HFF-Myc (cell line): ENCODE data around the gene NLK.

Experiments used
- DNase-seq: peaks from one replicate; pipeline ENCODE4 v3.0.0-alpha.2; 2011; ENCODE audit warnings: low read depth; ENCODE audit errors: extremely low read depth
- H3K4me3 ChIP-seq: replicated peaks from 2 replicates; pipeline ENCODE4 v1.5.1; 2011; ENCODE audit warnings: low read depth, mild to moderate bottlenecking, control low read depth, low read length
- TF ChIP-seq, protein P1 (sequence below): IDR thresholded peaks from 2 replicates; pipeline ENCODE4 v1.5.1; 2012; ENCODE audit warnings: mild to moderate bottlenecking, low read depth, low read length, control low read depth; ENCODE audit errors: missing control alignments

The NLK gene

DNA sequence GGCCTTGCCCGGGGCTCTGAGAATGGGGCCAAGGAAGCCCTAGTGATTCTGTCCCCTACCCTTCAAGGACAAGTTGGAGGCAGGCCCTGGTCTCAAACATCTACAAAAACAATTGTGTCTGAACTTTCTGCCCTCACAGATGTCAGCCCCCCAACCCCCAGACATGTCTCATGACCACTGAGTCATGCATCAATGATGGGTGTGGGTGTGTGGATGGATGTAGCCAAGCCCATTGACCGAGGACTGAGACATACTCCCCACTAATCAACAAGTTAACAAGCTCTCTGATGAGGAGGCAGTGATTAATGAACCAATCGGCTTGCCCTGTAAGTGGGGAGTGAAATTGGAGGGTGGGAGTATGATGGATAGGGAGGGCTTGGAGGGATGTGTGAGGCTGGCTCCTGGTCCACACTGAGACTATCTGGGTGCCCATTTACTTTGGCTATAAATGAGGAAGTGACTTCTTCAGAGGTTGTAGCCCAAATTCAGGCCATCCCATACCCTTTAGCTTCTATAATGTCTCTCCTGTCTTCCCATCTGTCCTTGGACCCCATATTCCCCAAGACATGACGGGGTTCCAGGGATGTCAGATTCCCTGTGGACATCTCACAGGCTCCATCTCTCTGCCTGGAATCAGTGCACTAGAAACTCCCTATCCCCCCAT, 179.4 kb downstream of the NLK start:
- DNase-seq = no peak
- TF ChIP-seq, protein P1, sequence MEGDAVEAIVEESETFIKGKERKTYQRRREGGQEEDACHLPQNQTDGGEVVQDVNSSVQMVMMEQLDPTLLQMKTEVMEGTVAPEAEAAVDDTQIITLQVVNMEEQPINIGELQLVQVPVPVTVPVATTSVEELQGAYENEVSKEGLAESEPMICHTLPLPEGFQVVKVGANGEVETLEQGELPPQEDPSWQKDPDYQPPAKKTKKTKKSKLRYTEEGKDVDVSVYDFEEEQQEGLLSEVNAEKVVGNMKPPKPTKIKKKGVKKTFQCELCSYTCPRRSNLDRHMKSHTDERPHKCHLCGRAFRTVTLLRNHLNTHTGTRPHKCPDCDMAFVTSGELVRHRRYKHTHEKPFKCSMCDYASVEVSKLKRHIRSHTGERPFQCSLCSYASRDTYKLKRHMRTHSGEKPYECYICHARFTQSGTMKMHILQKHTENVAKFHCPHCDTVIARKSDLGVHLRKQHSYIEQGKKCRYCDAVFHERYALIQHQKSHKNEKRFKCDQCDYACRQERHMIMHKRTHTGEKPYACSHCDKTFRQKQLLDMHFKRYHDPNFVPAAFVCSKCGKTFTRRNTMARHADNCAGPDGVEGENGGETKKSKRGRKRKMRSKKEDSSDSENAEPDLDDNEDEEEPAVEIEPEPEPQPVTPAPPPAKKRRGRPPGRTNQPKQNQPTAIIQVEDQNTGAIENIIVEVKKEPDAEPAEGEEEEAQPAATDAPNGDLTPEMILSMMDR = no peak
- no peak overlapping the region for H3K4me3 ChIP-seq

DNA sequence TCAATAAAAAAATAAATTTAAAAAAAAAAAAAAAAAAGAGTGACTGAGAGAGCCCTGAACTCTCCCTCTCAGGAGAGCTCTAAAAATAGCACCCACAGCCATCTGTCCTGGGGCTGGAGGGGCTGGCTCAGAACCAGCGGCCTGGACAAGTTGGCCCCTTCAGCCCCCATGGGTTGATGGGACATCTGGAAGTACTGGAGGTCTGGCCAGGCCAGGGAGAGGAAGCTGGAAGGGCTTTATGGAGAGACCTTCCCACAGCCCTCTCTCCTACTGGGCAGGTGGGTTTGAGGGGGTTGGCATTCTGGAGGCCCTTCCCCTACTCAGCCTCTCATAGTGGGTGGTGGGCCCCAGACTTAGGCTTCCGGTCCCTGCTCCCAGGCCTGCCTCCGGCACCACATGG, 182.8 kb downstream of the NLK start:
- no peak for DNase-seq
- TF ChIP-seq, protein P1 = no peak
- H3K4me3 ChIP-seq = no peak overlapping the region

DNA sequence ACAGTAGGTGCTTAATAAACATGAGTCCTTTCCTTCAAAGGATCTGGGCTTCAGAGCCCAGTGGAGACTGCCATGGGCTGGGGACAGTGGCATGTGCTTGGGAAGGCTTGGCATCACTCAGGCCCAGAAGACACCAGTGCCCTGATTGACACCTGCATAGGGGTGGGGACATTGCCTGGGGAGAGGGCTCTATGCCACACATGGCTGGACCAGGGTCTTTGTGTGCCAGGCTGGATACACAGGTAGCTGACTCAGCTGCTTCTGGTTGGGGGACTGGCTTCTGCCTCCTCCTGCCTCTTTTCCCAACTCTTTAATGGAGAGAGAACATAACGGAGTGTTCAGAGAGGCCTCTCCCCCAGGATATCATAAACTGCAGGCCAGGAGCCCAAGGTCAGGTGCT, 183.4 kb downstream of the NLK start:
- no peak for DNase-seq
- H3K4me3 ChIP-seq = no peak overlapping the region
- TF ChIP-seq, protein P1 = no peak

DNA sequence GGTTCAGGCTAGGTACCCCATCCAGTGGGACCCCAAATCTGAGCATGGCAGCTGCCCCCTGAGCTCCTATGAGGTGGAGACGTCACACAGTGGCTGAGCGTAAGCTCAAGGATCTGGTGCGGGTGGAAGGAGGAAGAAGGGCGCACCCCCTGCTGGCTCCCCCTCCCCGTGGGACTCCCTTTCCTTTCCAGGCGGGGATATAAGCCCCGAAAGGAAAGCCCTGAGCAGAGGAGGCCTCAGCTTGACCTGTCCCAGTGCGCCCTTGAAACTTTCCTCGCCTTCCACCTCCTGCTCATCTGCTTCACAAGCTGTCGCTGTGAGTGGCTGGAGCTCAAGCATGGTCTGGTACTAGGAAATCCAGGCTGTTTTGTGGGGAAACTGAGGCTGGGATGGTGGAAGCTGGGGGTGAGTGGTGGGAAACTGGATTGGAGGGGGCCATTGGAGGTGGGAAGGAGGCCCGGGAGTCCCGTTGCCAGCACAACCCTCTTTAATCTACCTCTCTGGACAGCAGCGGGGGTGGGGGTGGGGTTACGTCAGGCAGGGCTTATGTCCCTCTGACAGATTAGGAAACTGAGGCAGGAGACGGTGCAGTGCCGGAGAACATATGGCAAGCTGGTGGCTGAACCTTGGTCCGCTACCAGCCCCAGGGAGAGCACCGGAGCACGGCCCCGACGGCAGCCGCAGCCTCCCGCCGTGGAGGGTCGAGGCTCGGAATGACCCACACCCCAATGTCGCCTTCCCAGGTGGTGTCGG, 184.3 kb downstream of the NLK start:
- peak overlapping the region; percentile 29 for H3K4me3 ChIP-seq
- no peak for DNase-seq
- TF ChIP-seq, protein P1 = no peak

DNA sequence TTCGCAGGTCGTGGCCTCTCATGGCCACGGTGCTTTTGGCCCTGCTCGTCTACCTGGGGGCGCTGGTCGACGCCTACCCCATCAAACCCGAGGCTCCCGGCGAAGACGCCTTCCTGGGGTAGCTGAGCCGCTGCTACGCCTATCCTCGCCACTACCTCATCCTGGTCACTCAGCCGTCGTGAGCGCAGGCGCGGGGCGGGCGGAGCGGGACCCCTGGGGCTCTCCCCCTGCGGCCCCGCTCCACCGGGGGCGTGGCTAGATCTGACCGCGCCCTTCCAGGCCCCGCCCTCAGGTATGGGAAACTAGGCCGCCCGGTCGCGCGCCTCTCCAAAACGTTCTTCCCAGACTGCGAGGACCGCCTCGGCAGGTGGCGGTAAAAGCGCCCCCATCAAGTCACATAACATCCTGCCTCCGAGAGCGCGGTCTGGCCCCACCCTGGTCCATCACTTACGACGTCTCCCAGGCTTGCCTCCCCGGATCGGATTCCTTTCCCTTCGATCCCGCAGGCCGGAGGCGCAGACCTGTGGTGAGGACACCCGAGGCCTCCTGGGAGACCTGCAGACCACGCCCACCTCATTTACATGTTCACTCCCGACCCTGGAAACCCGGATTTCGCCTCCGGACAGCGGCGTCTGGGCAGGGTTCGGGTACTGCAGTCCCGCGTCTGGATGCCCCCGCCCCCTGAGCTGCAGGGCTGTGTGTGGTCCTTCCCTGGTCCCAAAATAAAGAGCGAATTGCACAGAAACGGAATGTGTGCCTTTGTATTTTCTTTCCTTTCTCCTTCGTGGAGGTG, 185.0 kb downstream of the NLK start:
- no peak for DNase-seq
- TF ChIP-seq, protein P1 = no peak
- peak overlapping the region; percentile 29 for H3K4me3 ChIP-seq

DNA sequence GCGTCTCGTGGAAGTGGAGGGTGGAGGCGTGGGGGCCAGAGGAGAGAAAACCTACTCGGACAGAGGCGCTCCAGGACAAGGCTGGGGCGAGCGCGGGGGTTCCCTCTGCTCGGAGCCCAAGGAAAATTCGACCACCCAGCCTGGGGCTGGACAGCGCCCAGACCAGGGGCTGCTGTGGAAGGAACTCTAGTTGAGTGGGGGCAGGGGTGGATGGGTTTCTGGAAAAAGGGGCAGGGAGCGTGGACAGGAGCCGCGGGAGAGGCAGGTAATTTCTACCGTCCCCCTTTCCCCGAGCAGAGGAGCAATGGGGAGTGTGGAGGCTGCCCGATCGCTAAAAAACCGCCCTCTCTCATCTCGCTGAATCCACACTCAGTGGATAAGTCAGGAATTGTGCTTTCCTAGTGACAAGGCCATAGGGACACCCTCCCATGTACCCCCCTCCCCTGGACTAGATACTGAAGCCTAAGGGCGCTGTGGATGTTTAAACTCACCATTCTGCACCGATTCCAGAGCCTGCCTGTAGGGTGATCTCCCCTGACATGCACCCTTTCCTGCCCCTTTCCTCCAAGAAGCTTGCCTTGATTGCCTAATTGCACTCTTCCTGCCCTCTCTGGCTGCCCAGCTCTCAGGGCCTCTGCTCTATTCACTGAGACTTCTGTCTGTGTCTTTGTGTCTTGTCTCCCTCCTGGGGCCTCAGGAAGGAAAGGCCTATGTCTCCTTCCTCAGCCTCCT, 185.8 kb downstream of the NLK start:
- no peak for DNase-seq
- H3K4me3 ChIP-seq = peak overlapping the region; percentile 29
- TF ChIP-seq, protein P1 = peak; percentile 24
